Endothelial cell of umbilical vein (primary cell): ENCODE data around the gene SMARCA4. TPM values are rescaled to one million over a fixed set of nuclear protein-coding genes. Genes with fewer than 3 reads are reported as not detected.

Experiments used
- BruUV-seq: library from RNA; stranded (reverse); fragments of 400-500 nt; replicated peaks from 2 replicates; lab custom pipeline; 2021; lab: Mats Ljungman, UMichigan
- CTCF ChIA-PET: fragments of 300-600, 350-600 bp; sonication (Branson Sonifier 250); formaldehyde crosslinking; loops from one replicate; lab custom pipeline; 2021; ENCODE audit warnings: antibody characterized with exemption, inconsistent platforms; lab: Charles Lee
- POLR2A ChIA-PET: fragments of 300-600, 350-600 bp; sonication (Branson Sonifier 250); formaldehyde crosslinking; loops from one replicate; lab custom pipeline; 2021; ENCODE audit warnings: antibody characterized with exemption, inconsistent platforms; lab: Charles Lee
- DNase-seq: peaks from one replicate; pipeline ENCODE4 v3.0.0-alpha.2; 2011; ENCODE audit warnings: low read depth, low spot score
- FAIRE-seq: peaks from 2 replicates; lab custom pipeline; 2011; peaks lifted over from hg19 to GRCh38; lab: Jason Lieb, UNC
- H2AFZ ChIP-seq: 2 replicates; pipeline ENCODE4 v1.6.0; 2012; ENCODE audit warnings: low read depth, low read length, control low read depth, inconsistent platforms
- H3K27ac ChIP-seq: 2 replicates; pipeline ENCODE4 v1.5.1; 2011; ENCODE audit warnings: low read depth, mild to moderate bottlenecking, control low read depth, low read length, moderate library complexity; ENCODE audit not compliant: insufficient read depth
- H3K27me3 ChIP-seq, 2 experiments: 2 replicates each; pipeline versions ENCODE4 v1.6.0 to v1.6.1; 2011; ENCODE audit warnings: low read length in 2 of 2, mixed read lengths in 1 of 2; ENCODE audit not compliant: control insufficient read depth in 2 of 2, insufficient read depth in 2 of 2
- H3K36me3 ChIP-seq, 2 experiments: 2 replicates in 1 of 2; 3 replicates in 1 of 2; pipeline ENCODE4 v1.5.1; 2011; ENCODE audit warnings: low read length in 2 of 2, mild to moderate bottlenecking in 1 of 2, moderate library complexity in 1 of 2; ENCODE audit not compliant: control insufficient read depth in 2 of 2, insufficient read depth in 2 of 2; ENCODE audit errors: extremely low read depth in 1 of 2
- H3K4me1 ChIP-seq: 3 replicates; pipeline ENCODE4 v1.5.1; 2011; ENCODE audit warnings: mild to moderate bottlenecking, low read length; ENCODE audit not compliant: control insufficient read depth, insufficient read depth; ENCODE audit errors: extremely low read depth
- H3K4me2 ChIP-seq: 2 replicates; pipeline ENCODE4 v1.6.1; 2011; ENCODE audit warnings: low read length, control low read depth, mixed read lengths; ENCODE audit not compliant: insufficient read depth
- H3K4me3 ChIP-seq, 3 experiments: fragments of 200-600 bp in 1 of 3; sonication (generic), shearing (Covaris generic) in 1 of 3; replicated peaks in 1 of 3; 2 replicates each; pipeline ENCODE4 v1.5.1; 2011 to 2016; ENCODE audit warnings: control low read depth in 3 of 3, low read length in 3 of 3, mild to moderate bottlenecking in 2 of 3, inconsistent platforms in 1 of 3, low read depth in 1 of 3, moderate library complexity in 1 of 3; ENCODE audit not compliant: insufficient read depth in 1 of 3
- H3K79me2 ChIP-seq: 2 replicates; pipeline ENCODE4 v1.6.0; 2012; ENCODE audit warnings: low read length, inconsistent platforms; ENCODE audit not compliant: control insufficient read depth, insufficient read depth
- H3K9ac ChIP-seq: replicated peaks from 2 replicates; pipeline ENCODE3; 2011; ENCODE audit warnings: low read length, control low read depth; ENCODE audit not compliant: insufficient read depth; ENCODE audit errors: extremely low read depth
- H3K9me1 ChIP-seq: replicated peaks from 3 replicates; pipeline ENCODE4 v1.6.0; 2011; ENCODE audit warnings: mild to moderate bottlenecking, low read length; ENCODE audit not compliant: control insufficient read depth, insufficient read depth; ENCODE audit errors: extremely low read depth
- H3K9me3 ChIP-seq: replicated peaks from 2 replicates; pipeline ENCODE4 v1.5.1; 2012; ENCODE audit warnings: low read length, inconsistent platforms; ENCODE audit not compliant: control insufficient read depth, insufficient read depth
- H4K20me1 ChIP-seq: replicated peaks from 2 replicates; pipeline ENCODE3; 2011; ENCODE audit warnings: mild to moderate bottlenecking, low read length; ENCODE audit not compliant: control insufficient read depth, insufficient read depth; ENCODE audit errors: extremely low read depth
- EZH2 ChIP-seq: IDR thresholded peaks from 2 replicates; pipeline ENCODE4 v1.6.1; 2012; ENCODE audit warnings: borderline replicate concordance, low read depth, mild to moderate bottlenecking, moderate library complexity, low read length, inconsistent platforms; ENCODE audit not compliant: severe bottlenecking
- FOS ChIP-seq: IDR thresholded peaks from 2 replicates; pipeline ENCODE4 v1.6.1; 2011; ENCODE audit warnings: mild to moderate bottlenecking, low read length, moderate library complexity, borderline replicate concordance; ENCODE audit not compliant: insufficient read depth
- GATA2 ChIP-seq: IDR thresholded peaks from 2 replicates; pipeline ENCODE4 v1.7.0; 2011; ENCODE audit warnings: low read depth, mild to moderate bottlenecking, moderate library complexity, mixed read lengths, low read length; ENCODE audit not compliant: insufficient read length, insufficient read depth
- JUN ChIP-seq: IDR thresholded peaks from 2 replicates; pipeline ENCODE4 v1.6.1; 2011; ENCODE audit warnings: borderline replicate concordance, low read depth; ENCODE audit not compliant: insufficient read length, insufficient read depth
- MAX ChIP-seq: IDR thresholded peaks from 2 replicates; pipeline ENCODE4 v1.6.1; 2011; ENCODE audit not compliant: insufficient read depth, insufficient read length
- MYC ChIP-seq: IDR thresholded peaks from one replicate; pipeline ENCODE4 v1.6.1; 2011; ENCODE audit warnings: mild to moderate bottlenecking, low read depth, low read length
- POLR2A ChIP-seq: IDR thresholded peaks from 2 replicates; pipeline ENCODE4 v1.6.1; 2012; ENCODE audit warnings: low read depth, mild to moderate bottlenecking, control low read depth, low read length
- POLR2AphosphoS5 ChIP-seq: IDR thresholded peaks from 2 replicates; pipeline ENCODE4 v1.6.1; 2012; ENCODE audit warnings: low read depth, mild to moderate bottlenecking, control low read depth, low read length, moderate library complexity; ENCODE audit not compliant: insufficient read depth
- dilution Hi-C: fragments of 300-500 bp; cut with MboI; formaldehyde crosslinking; loops from one replicate; pipeline ENCODE4 v1.15.0; 2019; ENCODE audit warnings: low sequenced_read_pairs; ENCODE audit not compliant: extremely low pct_ligation_motif_present
- intact Hi-C: fragments of 100-400 bp; cut with micrococcal nuclease; formaldehyde crosslinking; loops from one replicate; pipeline ENCODE4 v1.10.0; 2022
- polyA plus RNA-seq, 4 experiments: library from polyadenylated mRNA; depleted of rRNA in 3 of 4; stranded (reverse) in 3 of 4; unstranded in 1 of 4; fragments of >200 nt; gene quantifications; 2 replicates each; pipeline versions ENCODE4 v1.2.1 to v1.2.3, GENCODE V29; 2011 to 2012; ENCODE audit warnings: missing spikeins in 1 of 4
- total RNA-seq: library from RNA; stranded (reverse); gene quantifications from 2 replicates; pipeline ENCODE4 v1.2.3, GENCODE V29; 2021
- TF ChIP-seq, protein P1 (sequence below), 2 donors: IDR thresholded peaks; 1 replicate in 1 of 2; 2 replicates in 1 of 2; pipeline ENCODE4 v1.5.1; 2011; ENCODE audit warnings: low read length in 2 of 2, mild to moderate bottlenecking in 2 of 2, moderate library complexity in 2 of 2, control low read depth in 1 of 2, inconsistent platforms in 1 of 2, low read depth in 1 of 2; ENCODE audit not compliant: insufficient read depth in 1 of 2; ENCODE audit errors: extremely low read depth in 1 of 2

Gene SMARCA4
- total and polyA plus RNA-seq, 2 donors (not counting 3 experiments of a cell fraction or from before 2014, with no cell fraction given) = 65.0 to 177 TPM

GRCh38 chr19:11016631-11017030, 55.8 kb downstream of the SMARCA4 start:
- Histone ChIP-seq H2AFZ (no peak overlapping the region), H3K4me3 (no peak overlapping the region), H3K79me2 (no peaks in the 10 kb centered on the region), H3K9me3 (no peaks in the 10 kb centered on the region), H3K9ac (no peak overlapping the region), H3K36me3 (peaks cover 19 to 65% of the 10 kb centered on the region in 2 experiments), H3K27ac (no peak overlapping the region), H3K4me2 (no peak overlapping the region), H3K4me1 (no peaks in the 10 kb centered on the region), H4K20me1 (no peaks in the 10 kb centered on the region), H3K27me3 (no peaks in the 10 kb centered on the region), H3K9me1 (no peaks in the 10 kb centered on the region)
- intact Hi-C loops (loop anchor here (5.0 kb wide), 1 partner anchor 74 kb away; no protein-coding TSS in a partner anchor), dilution Hi-C loops (no loop called here)
- DNase-seq = no peak
- no TSS peak for BruUV-seq
- ChIA-PET CTCF (interaction anchor here (2.5 kb wide), 1 partner anchor 80 kb away, joined by 8 read pairs; no protein-coding TSS in a partner anchor), POLR2A (no interaction called here)
- no peak for FAIRE-seq
- TF ChIP-seq GATA2 (no peak), JUN (no peak), POLR2A (no peak), FOS (no peak), EZH2 (no peak), MAX (no peak), MYC (no peak), POLR2AphosphoS5 (no peak)
- TF ChIP-seq, protein P1, sequence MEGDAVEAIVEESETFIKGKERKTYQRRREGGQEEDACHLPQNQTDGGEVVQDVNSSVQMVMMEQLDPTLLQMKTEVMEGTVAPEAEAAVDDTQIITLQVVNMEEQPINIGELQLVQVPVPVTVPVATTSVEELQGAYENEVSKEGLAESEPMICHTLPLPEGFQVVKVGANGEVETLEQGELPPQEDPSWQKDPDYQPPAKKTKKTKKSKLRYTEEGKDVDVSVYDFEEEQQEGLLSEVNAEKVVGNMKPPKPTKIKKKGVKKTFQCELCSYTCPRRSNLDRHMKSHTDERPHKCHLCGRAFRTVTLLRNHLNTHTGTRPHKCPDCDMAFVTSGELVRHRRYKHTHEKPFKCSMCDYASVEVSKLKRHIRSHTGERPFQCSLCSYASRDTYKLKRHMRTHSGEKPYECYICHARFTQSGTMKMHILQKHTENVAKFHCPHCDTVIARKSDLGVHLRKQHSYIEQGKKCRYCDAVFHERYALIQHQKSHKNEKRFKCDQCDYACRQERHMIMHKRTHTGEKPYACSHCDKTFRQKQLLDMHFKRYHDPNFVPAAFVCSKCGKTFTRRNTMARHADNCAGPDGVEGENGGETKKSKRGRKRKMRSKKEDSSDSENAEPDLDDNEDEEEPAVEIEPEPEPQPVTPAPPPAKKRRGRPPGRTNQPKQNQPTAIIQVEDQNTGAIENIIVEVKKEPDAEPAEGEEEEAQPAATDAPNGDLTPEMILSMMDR (IDR thresholded peaks at IDR 0.05; ENCODE audit: extremely low read depth in 1 of 2, insufficient read depth in 1 of 2, low read depth in 1 of 2, low read length in 2 of 2) = no peak
